NCI-H2107 (cell line): ENCODE data around the gene TEAD1.
"Not testable (repeated sequence)": the region's sequence is repeated elsewhere in the genome, so short reads cannot be mapped to it uniquely, and the experiment has no call there.

Source experiments
- DNase-seq: peaks from one replicate; lab custom pipeline; 2025; lab: John Stamatoyannopoulos, UW

The TEAD1 gene

GRCh38 chr11:12737024-12737423 is 62.8 kb downstream of the TEAD1 start:
- DNase-seq, result no peak

GRCh38 chr11:12741671-12742216 is 67.5 kb downstream of the TEAD1 start:
- no peak for DNase-seq

GRCh38 chr11:12743834-12744449 is 69.7 kb downstream of the TEAD1 start:
- DNase-seq, result no peak

- DNase-seq, result no peak
Observed at GRCh38 chr11:12744826-12745502, 70.7 kb downstream of the TEAD1 start.

GRCh38 chr11:12745787-12746186 is 71.6 kb downstream of the TEAD1 start:
- DNase-seq, result no peak

GRCh38 chr11:12746593-12747097 is 72.4 kb downstream of the TEAD1 start:
- DNase-seq, result peak; percentile 87

GRCh38 chr11:12748561-12748960 is 74.3 kb downstream of the TEAD1 start:
- DNase-seq, result no peak

GRCh38 chr11:12749442-12749841 is 75.2 kb downstream of the TEAD1 start:
- no peak for DNase-seq

GRCh38 chr11:12750181-12750580 is 76.0 kb downstream of the TEAD1 start:
- DNase-seq, result no peak

- no peak for DNase-seq
Observed at GRCh38 chr11:12752868-12753524, 78.8 kb downstream of the TEAD1 start.

GRCh38 chr11:12754021-12754420 is 79.8 kb downstream of the TEAD1 start:
- DNase-seq, result no peak

GRCh38 chr11:12754582-12755234 is 80.5 kb downstream of the TEAD1 start:
- DNase-seq, result no peak

- no peak for DNase-seq
Observed at GRCh38 chr11:12755510-12756453, 81.6 kb downstream of the TEAD1 start.

- no peak for DNase-seq
Observed at GRCh38 chr11:12756454-12756806, 82.2 kb downstream of the TEAD1 start.

- no peak for DNase-seq
Observed at GRCh38 chr11:12756867-12757266, 82.6 kb downstream of the TEAD1 start.

- no peak for DNase-seq
Observed at GRCh38 chr11:12757416-12757815, 83.2 kb downstream of the TEAD1 start.

GRCh38 chr11:12758117-12758516 is 83.9 kb downstream of the TEAD1 start:
- not testable (repeated sequence) for DNase-seq

- DNase-seq, result no peak
Observed at GRCh38 chr11:12761029-12761428, 86.8 kb downstream of the TEAD1 start.

GRCh38 chr11:12762278-12762677 is 88.1 kb downstream of the TEAD1 start:
- DNase-seq, result no peak

GRCh38 chr11:12762696-12763324 is 88.6 kb downstream of the TEAD1 start:
- peak; percentile 38 for DNase-seq
